Neural cell (in vitro differentiated cells): Measurements from ENCODE around the gene ARAP2. TPM values are rescaled to one million over a fixed set of nuclear protein-coding genes. Genes with fewer than 3 reads are reported as not detected.

ENCODE experiments used
- H2AFZ ChIP-seq: fragments of 200-600, 300-800 bp; sonication (generic), shearing (Covaris generic); 2 replicates; pipeline ENCODE4 v1.6.0; 2014; ENCODE audit warnings: low read depth, mild to moderate bottlenecking, antibody characterized with exemption, low read length, moderate library complexity
- H3F3A ChIP-seq: fragments of 200-600 bp; shearing (Covaris generic); 2 replicates; pipeline ENCODE4 v1.6.1; 2016; ENCODE audit warnings: mild to moderate bottlenecking, moderate library complexity, mixed read lengths, antibody characterized with exemption, low read length; ENCODE audit not compliant: insufficient read depth, poor library complexity, severe bottlenecking
- H3K27ac ChIP-seq: fragments of 200-600, 300-800 bp; sonication (generic), shearing (Covaris generic); 2 replicates; pipeline ENCODE4 v1.5.1; 2014; ENCODE audit warnings: mild to moderate bottlenecking, low read length, moderate library complexity
- H3K27me3 ChIP-seq: fragments of 300-800, 200-600 bp; sonication (generic), shearing (Covaris generic); 2 replicates; pipeline ENCODE4 v1.6.0; 2014; ENCODE audit warnings: mild to moderate bottlenecking, low read depth, low read length, moderate library complexity; ENCODE audit not compliant: insufficient read depth
- H3K36me3 ChIP-seq: fragments of 300-800, 200-600 bp; sonication (generic), shearing (Covaris generic); 2 replicates; pipeline ENCODE4 v1.5.1; 2014; ENCODE audit warnings: mild to moderate bottlenecking, antibody characterized with exemption, low read length, moderate library complexity; ENCODE audit not compliant: insufficient read depth
- H3K4me2 ChIP-seq: fragments of 300-800, 200-600 bp; sonication (generic), shearing (Covaris generic); 2 replicates; pipeline ENCODE4 v1.6.0; 2014; ENCODE audit warnings: mild to moderate bottlenecking, low read length
- H3K4me3 ChIP-seq: fragments of 300-800, 200-600 bp; sonication (generic), shearing (Covaris generic); 2 replicates; pipeline ENCODE4 v1.5.1; 2014; ENCODE audit warnings: mild to moderate bottlenecking, low read length, moderate library complexity
- H3K79me2 ChIP-seq: fragments of 200-600 bp; shearing (Covaris generic); replicated peaks from 2 replicates; pipeline ENCODE4 v1.6.0; 2014; ENCODE audit warnings: mild to moderate bottlenecking, low read length, moderate library complexity; ENCODE audit not compliant: insufficient read depth
- H3K9ac ChIP-seq: fragments of 300-800, 200-600 bp; sonication (generic), shearing (Covaris generic); 2 replicates; pipeline ENCODE4 v1.6.1; 2016; ENCODE audit warnings: mild to moderate bottlenecking, low read length, mixed read lengths
- H3K9me2 ChIP-seq: fragments of 200-600 bp; shearing (Covaris generic); 2 replicates; pipeline ENCODE4 v1.6.1; 2016; ENCODE audit warnings: mild to moderate bottlenecking, low read length, mixed read lengths; ENCODE audit not compliant: insufficient read depth
- H3K9me3 ChIP-seq: fragments of 200-600, 300-800 bp; sonication (generic), shearing (Covaris generic); 2 replicates; pipeline ENCODE4 v1.6.1; 2016; ENCODE audit warnings: mild to moderate bottlenecking, mixed run types, low read length, moderate library complexity, mixed read lengths
- H4K20me1 ChIP-seq: fragments of 200-600 bp; shearing (Covaris generic); 2 replicates; pipeline ENCODE4 v1.6.1; 2016; ENCODE audit warnings: mild to moderate bottlenecking, mixed run types; ENCODE audit not compliant: insufficient read depth
- CTCF ChIP-seq: fragments of 450-650 bp; IDR thresholded peaks from 2 replicates; pipeline ENCODE4 v1.5.1; 2014; ENCODE audit warnings: antibody characterized with exemption, mild to moderate bottlenecking, moderate library complexity; ENCODE audit not compliant: poor library complexity, severe bottlenecking
- EP300 ChIP-seq: fragments of 450-650 bp; conservative IDR thresholded peaks from 2 replicates; pipeline ENCODE4 v1.6.1; 2014; ENCODE audit warnings: antibody characterized with exemption, mild to moderate bottlenecking, moderate library complexity; ENCODE audit not compliant: poor library complexity, severe bottlenecking
- EZH2 ChIP-seq: fragments of 200-600, 300-800 bp; shearing (Covaris generic), sonication (generic); IDR thresholded peaks from 2 replicates; pipeline ENCODE4 v1.6.1; 2014; ENCODE audit warnings: antibody characterized with exemption, low read length, borderline replicate concordance, mild to moderate bottlenecking; ENCODE audit not compliant: insufficient read depth, poor library complexity, severe bottlenecking
- MXI1 ChIP-seq: fragments of 450-650 bp; conservative IDR thresholded peaks from 2 replicates; pipeline ENCODE4 v1.6.1; 2014; ENCODE audit warnings: antibody characterized with exemption, mild to moderate bottlenecking; ENCODE audit not compliant: poor library complexity, severe bottlenecking
- POLR2AphosphoS5 ChIP-seq: IDR thresholded peaks from 2 replicates; pipeline ENCODE4 v1.6.1; 2012
- RAD21 ChIP-seq: fragments of 450-650 bp; conservative IDR thresholded peaks from 2 replicates; pipeline ENCODE4 v1.6.1; 2014; ENCODE audit warnings: antibody characterized with exemption, mild to moderate bottlenecking, moderate library complexity
- SMC3 ChIP-seq: fragments of 450-650 bp; conservative IDR thresholded peaks from 2 replicates; pipeline ENCODE4 v1.6.1; 2014; ENCODE audit warnings: antibody characterized with exemption, mild to moderate bottlenecking, moderate library complexity; ENCODE audit not compliant: poor library complexity
- TAF1 ChIP-seq: IDR thresholded peaks from 2 replicates; pipeline ENCODE4 v1.6.1; 2012; ENCODE audit warnings: low read depth
- polyA plus RNA-seq: library from polyadenylated mRNA; depleted of rRNA; stranded (reverse); fragments of >200 nt; gene quantifications from 2 replicates; pipeline ENCODE4 v1.2.3, GENCODE V29; 2014
- TF ChIP-seq, protein P1 (sequence below): IDR thresholded peaks from 2 replicates; pipeline ENCODE4 v1.6.1; 2012; ENCODE audit warnings: borderline replicate concordance

Gene ARAP2
- polyA plus RNA-seq, 1 donor from 2014 or later = 2.1 TPM

DNA sequence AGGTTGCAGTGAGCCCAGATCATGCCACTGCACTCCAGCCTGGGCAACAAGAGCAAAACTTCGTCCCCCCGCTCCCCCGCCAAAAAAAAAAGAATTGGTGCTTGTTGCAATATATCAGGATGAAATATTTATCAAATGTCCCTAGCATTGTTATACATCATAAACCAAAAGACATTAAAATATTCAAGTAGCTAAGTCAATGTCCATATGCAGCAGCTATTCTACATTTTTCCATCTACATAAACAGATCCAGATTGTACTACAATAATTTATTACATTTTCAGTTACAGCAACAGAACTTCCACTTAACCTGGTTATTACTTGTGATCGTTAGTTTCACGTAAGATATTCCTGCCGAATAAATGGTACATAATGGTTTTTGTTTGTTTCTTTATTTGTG is 64.1 kb downstream of the ARAP2 start:
- TF ChIP-seq SMC3 (no peak), TAF1 (no peak), EP300 (no peak), MXI1 (no peak), RAD21 (no peak), CTCF (no peak), POLR2AphosphoS5 (no peak), EZH2 (no peak)
- Histone ChIP-seq H3K4me2 (no peak overlapping the region), H3K9me3 (no peaks in the 10 kb centered on the region), H3K9ac (no peak overlapping the region), H3K27me3 (no peaks in the 10 kb centered on the region), H3K4me3 (no peak overlapping the region), H3K9me2 (no peaks in the 10 kb centered on the region), H3K79me2 (no peaks in the 10 kb centered on the region), H3K27ac (no peak overlapping the region), H3K36me3 (no peaks in the 10 kb centered on the region), H2AFZ (no peak overlapping the region), H4K20me1 (no peaks in the 10 kb centered on the region), H3F3A (no peaks in the 10 kb centered on the region)

DNA sequence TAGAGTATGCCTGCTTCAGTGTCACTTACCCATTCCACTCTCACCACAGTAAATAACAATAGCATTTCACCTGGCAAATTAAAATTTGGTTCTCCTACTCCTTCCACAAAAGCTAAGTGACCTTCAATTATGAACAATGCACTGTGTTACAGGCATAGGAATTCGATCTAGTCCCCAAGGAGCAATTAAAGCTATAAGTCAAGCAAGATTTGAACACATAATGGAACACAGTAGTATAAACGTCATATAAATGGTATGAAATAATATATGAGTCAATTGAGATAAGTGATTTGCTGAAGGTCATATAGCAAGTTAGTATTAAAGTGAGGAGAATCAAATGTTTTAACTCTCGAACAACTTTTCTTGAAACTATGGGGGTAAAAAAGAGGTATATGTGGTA is 65.8 kb downstream of the ARAP2 start:
- no peak overlapping the region for H3K4me2 ChIP-seq
- H3F3A ChIP-seq = no peaks in the 10 kb centered on the region
- H3K9ac ChIP-seq = no peak overlapping the region
- no peaks in the 10 kb centered on the region for H3K9me2 ChIP-seq
- H3K27ac ChIP-seq = no peak overlapping the region
- H3K79me2 ChIP-seq = no peaks in the 10 kb centered on the region
- no peak for TF ChIP-seq SMC3
- TF ChIP-seq, protein P1, sequence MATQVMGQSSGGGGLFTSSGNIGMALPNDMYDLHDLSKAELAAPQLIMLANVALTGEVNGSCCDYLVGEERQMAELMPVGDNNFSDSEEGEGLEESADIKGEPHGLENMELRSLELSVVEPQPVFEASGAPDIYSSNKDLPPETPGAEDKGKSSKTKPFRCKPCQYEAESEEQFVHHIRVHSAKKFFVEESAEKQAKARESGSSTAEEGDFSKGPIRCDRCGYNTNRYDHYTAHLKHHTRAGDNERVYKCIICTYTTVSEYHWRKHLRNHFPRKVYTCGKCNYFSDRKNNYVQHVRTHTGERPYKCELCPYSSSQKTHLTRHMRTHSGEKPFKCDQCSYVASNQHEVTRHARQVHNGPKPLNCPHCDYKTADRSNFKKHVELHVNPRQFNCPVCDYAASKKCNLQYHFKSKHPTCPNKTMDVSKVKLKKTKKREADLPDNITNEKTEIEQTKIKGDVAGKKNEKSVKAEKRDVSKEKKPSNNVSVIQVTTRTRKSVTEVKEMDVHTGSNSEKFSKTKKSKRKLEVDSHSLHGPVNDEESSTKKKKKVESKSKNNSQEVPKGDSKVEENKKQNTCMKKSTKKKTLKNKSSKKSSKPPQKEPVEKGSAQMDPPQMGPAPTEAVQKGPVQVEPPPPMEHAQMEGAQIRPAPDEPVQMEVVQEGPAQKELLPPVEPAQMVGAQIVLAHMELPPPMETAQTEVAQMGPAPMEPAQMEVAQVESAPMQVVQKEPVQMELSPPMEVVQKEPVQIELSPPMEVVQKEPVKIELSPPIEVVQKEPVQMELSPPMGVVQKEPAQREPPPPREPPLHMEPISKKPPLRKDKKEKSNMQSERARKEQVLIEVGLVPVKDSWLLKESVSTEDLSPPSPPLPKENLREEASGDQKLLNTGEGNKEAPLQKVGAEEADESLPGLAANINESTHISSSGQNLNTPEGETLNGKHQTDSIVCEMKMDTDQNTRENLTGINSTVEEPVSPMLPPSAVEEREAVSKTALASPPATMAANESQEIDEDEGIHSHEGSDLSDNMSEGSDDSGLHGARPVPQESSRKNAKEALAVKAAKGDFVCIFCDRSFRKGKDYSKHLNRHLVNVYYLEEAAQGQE = no peak
- no peak for TF ChIP-seq POLR2AphosphoS5
- TF ChIP-seq RAD21 = no peak
- no peak for TF ChIP-seq EZH2
- TF ChIP-seq TAF1 = no peak
- TF ChIP-seq CTCF = no peak
- TF ChIP-seq EP300 = no peak
- no peak for TF ChIP-seq MXI1
- no peaks in the 10 kb centered on the region for H3K9me3 ChIP-seq
- H3K4me3 ChIP-seq = no peak overlapping the region
- H2AFZ ChIP-seq = no peak overlapping the region
- H3K27me3 ChIP-seq = no peaks in the 10 kb centered on the region
- H3K36me3 ChIP-seq = no peaks in the 10 kb centered on the region
- no peaks in the 10 kb centered on the region for H4K20me1 ChIP-seq
